Small intestine (tissue), 7 donors: Measurements from ENCODE around the gene ZMIZ1. TPM values are rescaled to one million over a fixed set of nuclear protein-coding genes. Genes with fewer than 3 reads are reported as not detected.

Experiments used
- DNase-seq, 2 donors: peaks; one replicate each; pipeline versions ENCODE4 v3.0.0 to v3.0.0-alpha.2; 2013
- FAIRE-seq: peaks from 2 replicates; lab custom pipeline; 2012; peaks lifted over from hg19 to GRCh38; lab: Jason Lieb, UNC
- H3K27ac ChIP-seq, 3 donors: one replicate each; pipeline ENCODE4 v1.5.1; 2013; ENCODE audit warnings: low read length in 2 of 3, mild to moderate bottlenecking in 2 of 3, control low read depth in 1 of 3, inconsistent platforms in 1 of 3, low read depth in 1 of 3, moderate library complexity in 1 of 3
- H3K27me3 ChIP-seq, 3 donors: one replicate each; pipeline ENCODE4 v1.6.1; 2013; ENCODE audit warnings: low read length in 3 of 3, inconsistent platforms in 1 of 3; ENCODE audit not compliant: control insufficient read depth in 3 of 3, insufficient read depth in 3 of 3
- H3K36me3 ChIP-seq, 3 donors: one replicate each; pipeline ENCODE4 v1.6.1; 2013; ENCODE audit warnings: low read length in 3 of 3, inconsistent platforms in 1 of 3, low read depth in 1 of 3, mild to moderate bottlenecking in 1 of 3, moderate library complexity in 1 of 3; ENCODE audit not compliant: control insufficient read depth in 3 of 3, insufficient read depth in 2 of 3
- H3K4me1 ChIP-seq, 3 donors: one replicate each; pipeline ENCODE4 v1.6.1; 2013; ENCODE audit warnings: low read length in 2 of 3, inconsistent platforms in 1 of 3, low read depth in 1 of 3, mild to moderate bottlenecking in 1 of 3, moderate library complexity in 1 of 3; ENCODE audit not compliant: control insufficient read depth in 3 of 3, insufficient read depth in 2 of 3
- H3K4me3 ChIP-seq, 3 donors: one replicate each; pipeline ENCODE4 v1.5.1; 2013; ENCODE audit warnings: low read length in 3 of 3, control low read depth in 1 of 3, inconsistent platforms in 1 of 3, low read depth in 1 of 3, mild to moderate bottlenecking in 1 of 3, moderate library complexity in 1 of 3
- H3K9me3 ChIP-seq, 2 donors: one replicate each; pipeline ENCODE4 v1.6.1; 2013; ENCODE audit warnings: low read depth in 1 of 2, low read length in 1 of 2; ENCODE audit not compliant: control insufficient read depth in 2 of 2, insufficient read depth in 1 of 2
- WGBS, 3 donors: extraction: QIAGEN DNeasy Blood & Tissue Kit; methylation state at CpG; one replicate each; pipeline ENCODE4 v1.1.7; 2013; 5-methylcytosine and 5-hydroxymethylcytosine counted together
- polyA plus RNA-seq, 4 donors: library from polyadenylated mRNA; stranded (reverse) in 3 of 4; unstranded in 1 of 4; fragments of 200-250 nt in 3 of 4; fragments of 120-200 nt in 1 of 4; gene quantifications; one replicate each; pipeline versions ENCODE4 v1.2.1 to v1.2.3, GENCODE V29; 2013
- donor health status: healthy with polysubstance abuse.
- donor health status: control.
- donor health status: control.
- donor health status: Bipolar disorder and iron deficiency.
- donor health status: healthy.

Gene ZMIZ1
- polyA plus RNA-seq, 4 donors: 15.1 to 40.7 (median 19.9) TPM

- Histone ChIP-seq H3K4me3 (no peak overlapping the region), H3K27ac (peak overlapping the region in 1 of 3 donors; percentile 29), H3K9me3 (no peaks in the 10 kb centered on the region), H3K36me3 (peaks cover 2 to 92% (median 3%) of the 10 kb centered on the region in 3 donors), H3K4me1 (peaks cover 0 to 29% (median 15%) of the 10 kb centered on the region in 3 donors), H3K27me3 (no peaks in the 10 kb centered on the region)
- WGBS, 3 donors: 65 to 83% (median 79%) methylated on average over 10 of the region's 10 CpGs
- DNase-seq (no peak), FAIRE-seq (no peak)
Observed at GRCh38 chr10:79142064-79142491, 73.3 kb downstream of the ZMIZ1 start.

DNA sequence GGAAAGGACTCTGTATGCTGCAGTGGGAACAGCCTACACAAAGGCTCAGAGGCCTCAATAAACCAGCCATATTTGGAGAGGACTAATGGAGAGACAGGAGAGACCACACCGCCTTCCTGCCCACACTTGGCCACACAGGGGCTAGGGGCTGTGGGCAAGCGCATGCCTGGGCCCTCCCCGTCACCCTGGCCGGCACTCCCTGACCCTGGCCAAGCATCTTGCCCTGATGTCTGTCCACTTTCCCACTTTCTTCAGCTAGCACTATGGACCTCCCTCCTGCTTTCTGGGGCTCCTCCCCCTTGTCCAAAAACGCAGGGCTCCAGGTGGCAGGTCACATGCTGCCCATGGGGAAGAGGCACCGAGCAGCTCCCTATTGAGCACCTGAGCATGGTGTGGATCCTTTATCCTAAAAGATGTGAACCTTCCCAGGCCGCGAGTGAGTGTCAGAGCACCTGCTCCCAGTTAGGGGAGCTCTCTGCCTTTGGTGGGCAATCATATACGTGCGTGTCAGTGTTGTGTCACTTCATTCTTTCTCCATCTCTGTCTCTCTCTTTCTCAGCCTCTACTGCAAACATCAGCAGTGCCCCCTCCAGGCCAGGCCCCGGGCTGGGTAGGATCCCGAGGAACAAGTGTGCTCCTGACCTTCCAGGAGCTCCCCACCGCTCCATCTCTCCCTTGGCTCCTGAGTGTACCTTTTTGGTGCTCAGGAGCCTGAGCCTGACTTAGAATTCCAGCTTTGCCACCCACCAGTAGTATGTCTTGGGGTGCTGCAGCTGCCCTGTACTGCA, 74.0 kb downstream of the ZMIZ1 start:
- Histone ChIP-seq H3K27ac (peak overlapping the region in 1 of 3 donors; percentile 4), H3K27me3 (no peaks in the 10 kb centered on the region), H3K4me1 (peaks cover 0 to 25% (median 9%) of the 10 kb centered on the region in 3 donors), H3K4me3 (no peak overlapping the region), H3K36me3 (peaks cover 2 to 96% (median 3%) of the 10 kb centered on the region in 3 donors), H3K9me3 (no peaks in the 10 kb centered on the region)
- FAIRE-seq: no peak
- DNase-seq: no peak
- 80 to 83% (median 83%) methylated on average over 13 of the region's 13 CpGs for WGBS, 3 donors

DNA sequence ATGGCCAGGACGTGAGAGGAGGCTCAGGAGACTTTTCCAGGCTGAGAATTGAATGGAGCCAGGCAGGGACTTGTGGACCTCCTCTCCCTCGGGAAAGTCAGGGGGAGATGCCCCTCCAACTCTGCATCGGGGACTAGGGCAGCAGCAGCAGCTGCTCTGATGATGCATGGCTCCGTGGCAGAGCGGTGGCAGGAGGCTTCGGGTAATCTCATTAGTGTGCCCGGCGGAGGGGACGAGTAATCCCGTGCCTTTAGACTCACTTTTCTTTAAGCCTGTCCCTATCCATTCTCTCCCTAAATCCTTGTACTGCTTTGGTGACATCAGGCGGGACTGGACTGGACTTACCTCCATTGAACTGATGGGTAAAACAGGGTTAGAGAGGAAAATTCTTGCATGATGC, 75.1 kb downstream of the ZMIZ1 start:
- H3K4me1 ChIP-seq: peaks cover 0 to 27% (median 3%) of the 10 kb centered on the region in 3 donors
- H3K9me3 ChIP-seq: no peaks in the 10 kb centered on the region
- WGBS, 3 donors: 90 to 94% (median 93%) methylated on average over 10 to 11 of the region's 11 CpGs
- H3K4me3 ChIP-seq: no peak overlapping the region
- no peak for DNase-seq
- no peaks in the 10 kb centered on the region for H3K27me3 ChIP-seq
- H3K27ac ChIP-seq: no peak overlapping the region
- peaks cover 2 to 98% (median 3%) of the 10 kb centered on the region in 3 donors for H3K36me3 ChIP-seq
- no peak for FAIRE-seq

DNA sequence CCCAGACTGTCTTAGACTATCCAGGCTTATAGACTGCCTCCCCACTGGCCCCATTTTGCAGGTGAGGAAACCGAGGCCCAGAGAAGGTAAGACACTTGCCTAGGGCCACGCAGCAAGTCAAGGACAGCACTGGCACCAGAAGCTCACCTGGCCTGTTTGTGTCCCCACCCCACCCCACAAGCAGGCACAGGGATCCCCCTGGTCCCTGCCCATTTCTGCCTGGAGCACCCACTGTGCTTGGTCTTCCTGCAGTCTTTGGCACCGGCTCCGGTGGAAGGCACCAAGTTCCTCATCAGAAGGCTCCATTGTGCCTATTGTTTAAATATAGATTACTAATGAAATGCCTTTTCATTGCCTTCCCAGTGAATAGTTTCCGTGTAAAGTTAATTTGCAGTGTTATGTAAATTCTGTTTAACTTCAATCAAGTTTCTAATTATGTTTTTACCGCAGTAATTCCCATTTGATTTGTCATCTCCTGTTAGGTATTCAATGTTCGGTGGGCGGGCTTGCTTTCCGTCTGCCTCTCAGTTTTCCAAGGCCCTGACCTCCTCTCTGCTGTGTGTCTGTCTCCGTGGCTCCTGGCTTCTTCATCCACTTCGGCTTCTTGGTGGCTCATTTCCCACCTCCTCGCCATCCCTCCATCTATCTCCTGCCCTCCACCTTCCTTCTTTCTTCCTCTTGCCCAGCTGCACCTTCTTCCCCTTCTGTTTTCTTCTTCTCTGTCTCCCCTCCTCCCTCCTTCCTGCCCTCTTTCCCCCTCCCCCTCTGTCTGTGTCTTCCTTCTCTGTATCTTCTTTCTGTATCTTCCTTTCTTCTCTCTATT, 75.8 kb downstream of the ZMIZ1 start:
- WGBS, 3 donors: 69 to 87% (median 77%) methylated on average over 12 of the region's 12 CpGs
- Histone ChIP-seq H3K4me1 (peaks cover 2 to 32% (median 6%) of the 10 kb centered on the region in 3 donors), H3K4me3 (no peak overlapping the region), H3K27me3 (no peaks in the 10 kb centered on the region), H3K27ac (no peak overlapping the region), H3K9me3 (no peaks in the 10 kb centered on the region), H3K36me3 (peaks cover 2 to 98% (median 3%) of the 10 kb centered on the region in 3 donors)
- FAIRE-seq (no peak), DNase-seq (no peak)

GRCh38 chr10:79145174-79145483, 76.4 kb downstream of the ZMIZ1 start:
- Histone ChIP-seq H3K4me3 (no peak overlapping the region), H3K27me3 (no peaks in the 10 kb centered on the region), H3K27ac (no peak overlapping the region), H3K9me3 (no peaks in the 10 kb centered on the region), H3K4me1 (peaks cover 4 to 35% (median 11%) of the 10 kb centered on the region in 3 donors), H3K36me3 (peaks cover 2 to 98% (median 2%) of the 10 kb centered on the region in 3 donors)
- no peak for FAIRE-seq
- no peak for DNase-seq
- WGBS, 3 donors: 82 to 86% (median 82%) methylated on average over 5 of the region's 5 CpGs

DNA sequence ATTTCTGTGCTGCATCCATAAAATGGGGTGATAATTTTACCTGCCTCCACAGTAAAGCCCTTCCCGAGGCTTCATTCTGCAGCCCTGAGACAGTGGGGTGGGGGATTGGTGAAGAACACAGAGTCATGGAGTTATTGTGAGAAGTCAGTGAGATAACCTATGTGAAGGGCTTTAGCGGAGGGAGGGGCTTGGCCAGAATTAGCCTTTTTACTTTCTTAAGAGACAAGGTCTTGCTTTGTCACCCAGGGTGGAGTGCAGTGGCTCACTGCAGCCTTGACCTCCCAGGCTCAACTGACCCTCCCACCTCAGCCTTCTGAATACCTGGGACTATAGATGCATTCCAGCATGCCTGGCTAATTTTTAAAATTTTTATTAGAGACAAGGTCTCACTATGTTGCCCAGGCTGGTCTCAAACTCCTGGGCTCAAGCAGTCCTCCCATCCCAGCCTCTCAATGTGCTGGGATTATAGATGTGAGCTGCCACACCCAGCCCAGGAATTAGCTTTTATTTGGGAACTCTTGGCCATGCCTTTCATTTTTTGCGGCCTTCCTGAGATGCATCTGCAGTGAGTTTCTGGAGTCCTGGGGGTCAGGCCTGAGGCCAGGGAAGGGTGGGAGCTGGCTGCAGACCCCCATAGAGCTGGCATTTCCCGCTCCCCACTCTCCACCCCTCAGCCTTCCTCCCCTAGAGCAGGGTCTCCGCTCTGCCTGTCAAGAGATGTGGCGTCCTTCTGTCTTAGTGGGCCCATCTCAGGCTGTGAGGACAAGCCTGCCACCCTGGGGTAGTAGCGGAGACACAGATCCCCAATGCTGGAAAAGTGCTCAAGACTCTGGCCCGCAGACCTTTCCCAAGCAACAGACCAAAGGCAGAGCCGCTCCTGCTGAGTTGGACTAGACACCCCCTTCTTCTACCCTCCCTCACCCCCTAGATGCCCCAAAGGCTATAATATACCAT, 77.0 kb downstream of the ZMIZ1 start:
- 90 to 97% (median 90%) methylated on average over 9 of the region's 9 CpGs for WGBS, 3 donors
- DNase-seq (no peak), FAIRE-seq (no peak)
- Histone ChIP-seq H3K27me3 (no peaks in the 10 kb centered on the region), H3K9me3 (no peaks in the 10 kb centered on the region), H3K4me1 (peaks cover 4 to 40% (median 14%) of the 10 kb centered on the region in 3 donors), H3K27ac (peak overlapping the region; percentile 0 to 90 (median 48)), H3K36me3 (peaks cover 0 to 98% (median 0%) of the 10 kb centered on the region in 3 donors), H3K4me3 (no peak overlapping the region)

GRCh38 chr10:79146611-79147130, 77.9 kb downstream of the ZMIZ1 start:
- Histone ChIP-seq H3K9me3 (no peaks in the 10 kb centered on the region), H3K27ac (peak overlapping the region in 2 of 3 donors; percentile 48 to 90), H3K27me3 (no peaks in the 10 kb centered on the region), H3K4me3 (no peak overlapping the region), H3K36me3 (peaks cover 0 to 98% (median 0%) of the 10 kb centered on the region in 3 donors), H3K4me1 (peaks cover 4 to 40% (median 14%) of the 10 kb centered on the region in 3 donors)
- WGBS, 3 donors: 50 to 71% (median 63%) methylated on average over 13 of the region's 13 CpGs
- FAIRE-seq: no peak
- DNase-seq: no peak
